Muscle of arm (tissue), 12 donors: Measurements from ENCODE around the gene FRMD5. TPM values are rescaled to one million over a fixed set of nuclear protein-coding genes. Genes with fewer than 3 reads are reported as not detected.
"Not testable (repeated sequence)": the region's sequence is repeated elsewhere in the genome, so short reads cannot be mapped to it uniquely, and the experiment has no call there.

Experiments
- DNase-seq: peaks from one replicate; pipeline ENCODE4 v3.0.0-alpha.2; 2013
- polyA plus RNA-seq, 12 donors: library from polyadenylated mRNA; unstranded; fragments of 120-200 nt; gene quantifications; one replicate each; pipeline ENCODE4 v1.2.1, GENCODE V29; 2013; ENCODE audit not compliant: insufficient read length in 12 of 12

Gene FRMD5
- polyA plus RNA-seq, 12 donors, result 0.22 to 2.0 (median 0.57) TPM; not detected in 1

DNA sequence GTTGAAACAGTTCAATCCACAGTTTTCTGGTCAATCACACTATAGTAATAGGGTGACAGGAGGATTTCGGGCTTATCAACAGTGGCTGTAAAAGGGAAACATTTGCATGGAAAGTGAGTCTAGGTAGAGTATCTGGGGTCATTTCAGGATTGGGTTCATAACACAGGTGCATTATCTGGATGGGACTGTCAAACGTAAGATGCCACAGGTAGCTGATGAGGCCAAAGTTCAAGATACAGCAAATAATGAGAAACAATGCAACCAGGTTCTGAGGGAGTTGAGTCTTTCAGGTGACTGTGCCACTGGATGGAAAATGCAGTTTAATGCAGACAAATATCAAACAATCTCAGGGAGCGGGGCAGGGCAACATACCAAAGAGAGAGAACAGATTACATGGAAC lies 306.0 kb downstream of the FRMD5 start:
- DNase-seq, result no peak

DNA sequence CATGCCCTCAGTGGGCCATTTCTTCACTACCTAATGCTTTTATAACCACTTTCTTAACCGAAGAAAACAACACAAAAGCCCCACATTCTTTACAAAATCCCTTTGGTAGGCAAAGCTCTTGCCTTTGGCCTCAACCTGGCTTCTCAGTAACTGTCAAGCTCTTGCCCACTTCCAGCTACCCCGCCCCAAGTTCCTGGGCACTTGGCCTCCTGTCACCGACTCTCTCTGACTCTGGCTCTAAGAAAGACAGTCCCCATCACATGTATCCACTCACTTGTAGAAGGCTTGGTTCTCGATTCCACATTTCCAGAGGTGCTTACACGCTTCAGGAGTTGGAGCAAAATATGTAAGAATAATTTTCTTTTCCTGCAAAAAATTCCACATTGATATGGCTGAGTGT lies 307.2 kb downstream of the FRMD5 start:
- no peak for DNase-seq

DNA sequence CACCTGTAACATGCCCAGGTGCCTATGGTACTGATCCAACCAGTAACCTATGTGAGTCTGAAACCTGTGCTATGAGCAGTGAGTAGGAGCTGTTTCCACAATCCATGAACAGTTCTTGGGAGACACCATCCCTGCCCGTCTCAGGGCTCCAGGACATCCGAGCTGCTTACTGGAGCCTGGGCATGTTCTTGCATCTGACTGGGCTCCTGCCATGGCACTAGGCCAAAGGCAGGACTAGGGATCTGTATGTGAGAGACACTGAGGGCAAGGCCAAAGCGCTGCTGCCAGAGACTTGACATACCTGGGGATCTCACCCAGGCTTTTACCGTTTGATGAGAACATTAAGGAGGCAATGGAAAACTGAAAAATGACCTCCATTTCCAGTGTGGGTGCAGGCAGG lies 308.5 kb downstream of the FRMD5 start:
- DNase-seq, result no peak

DNA sequence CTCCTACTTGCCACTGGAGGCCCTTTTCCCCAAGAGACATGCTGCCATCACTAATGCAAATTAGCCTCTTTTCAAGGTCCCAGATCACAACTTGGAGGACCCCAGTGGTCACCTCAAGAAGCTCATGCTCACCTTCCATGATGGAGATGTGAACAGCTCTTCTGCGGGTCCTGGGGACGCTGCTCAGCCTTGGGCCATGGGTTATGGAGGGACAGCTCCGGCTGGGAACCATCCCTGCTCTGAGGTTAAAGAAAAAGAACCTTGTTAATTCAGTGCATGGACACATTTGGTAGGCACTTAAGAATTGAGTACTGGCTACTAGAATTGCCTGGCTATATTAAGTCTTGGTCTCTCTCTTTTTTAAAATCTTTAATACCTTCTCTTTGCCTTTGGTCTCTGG lies 311.5 kb downstream of the FRMD5 start:
- DNase-seq, result no peak

DNA sequence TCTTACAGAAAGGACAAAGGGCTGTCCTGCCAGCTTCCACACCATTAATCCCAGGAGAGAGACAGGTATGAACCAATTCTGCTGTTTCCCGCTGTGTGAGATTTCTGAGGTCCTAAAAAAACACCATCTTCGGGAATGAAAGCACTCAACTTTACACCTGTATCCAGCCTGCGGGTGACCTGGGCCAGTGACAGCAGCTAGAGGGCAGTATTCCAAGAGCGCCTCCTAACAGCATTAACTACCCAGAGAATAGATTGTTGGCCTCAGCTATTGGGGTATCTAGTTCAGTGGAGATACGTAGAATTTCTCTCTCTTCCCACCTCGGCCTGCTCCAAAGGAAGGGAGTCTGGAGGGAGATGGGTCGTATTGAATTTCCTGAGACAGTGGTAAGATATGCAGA lies 313.1 kb downstream of the FRMD5 start:
- DNase-seq, result no peak

DNA sequence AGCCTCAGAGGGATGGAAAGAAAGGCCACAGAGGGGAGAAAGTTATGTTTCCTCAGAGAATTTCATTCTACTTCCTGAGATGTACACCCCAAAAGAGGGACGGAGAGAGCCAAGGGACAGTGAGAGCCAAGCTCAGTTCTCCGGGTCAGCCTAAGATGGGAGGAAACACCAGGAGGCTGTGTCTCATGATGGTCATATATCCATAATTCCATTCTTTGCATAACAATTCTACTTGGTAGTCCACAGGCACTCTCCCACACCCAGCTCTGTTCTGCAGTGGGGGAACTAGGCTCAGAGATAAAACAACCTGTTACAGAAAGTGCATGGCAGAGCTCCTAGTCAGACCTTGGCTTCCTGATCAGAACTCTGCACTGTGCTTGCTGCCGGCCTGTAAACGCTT lies 313.8 kb downstream of the FRMD5 start:
- no peak for DNase-seq

DNA sequence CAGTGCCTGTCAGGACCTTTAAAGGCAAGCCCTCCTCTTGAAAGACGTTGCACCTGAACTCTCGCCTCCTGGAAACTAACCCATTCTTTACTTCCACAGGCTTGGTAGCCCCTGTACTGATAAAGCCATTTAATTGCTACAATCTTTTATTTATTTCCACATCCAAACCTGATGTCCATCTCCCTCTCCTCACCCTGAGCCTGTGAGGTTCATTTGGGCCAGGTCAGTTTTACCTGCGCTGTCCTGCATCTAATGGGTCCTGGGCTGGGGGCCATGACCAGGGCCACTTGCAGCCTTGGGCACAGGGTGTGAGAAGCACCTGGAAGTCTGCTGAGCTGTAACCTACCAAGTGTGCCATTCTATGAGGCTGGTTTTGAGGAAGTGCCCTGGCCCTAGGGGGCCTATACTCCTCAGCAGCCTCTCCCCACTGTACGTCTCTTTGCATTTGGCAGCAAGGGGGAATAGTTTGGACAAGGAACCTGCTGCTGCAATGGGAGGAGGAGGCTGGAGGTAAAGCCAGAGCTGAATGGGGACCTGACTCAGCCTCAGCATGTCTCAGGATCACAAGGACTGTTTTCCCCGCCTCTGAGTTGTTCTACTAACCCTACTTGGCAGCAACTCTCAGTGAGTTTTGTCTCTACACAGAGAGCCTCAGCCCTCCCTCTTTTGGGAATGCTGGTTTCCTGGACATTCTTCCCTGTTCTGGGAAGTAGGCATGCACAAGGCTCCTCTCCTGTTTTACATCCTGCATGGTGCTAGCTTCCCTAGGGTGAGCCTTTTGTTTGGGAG lies 314.5 kb downstream of the FRMD5 start:
- DNase-seq, result no peak

DNA sequence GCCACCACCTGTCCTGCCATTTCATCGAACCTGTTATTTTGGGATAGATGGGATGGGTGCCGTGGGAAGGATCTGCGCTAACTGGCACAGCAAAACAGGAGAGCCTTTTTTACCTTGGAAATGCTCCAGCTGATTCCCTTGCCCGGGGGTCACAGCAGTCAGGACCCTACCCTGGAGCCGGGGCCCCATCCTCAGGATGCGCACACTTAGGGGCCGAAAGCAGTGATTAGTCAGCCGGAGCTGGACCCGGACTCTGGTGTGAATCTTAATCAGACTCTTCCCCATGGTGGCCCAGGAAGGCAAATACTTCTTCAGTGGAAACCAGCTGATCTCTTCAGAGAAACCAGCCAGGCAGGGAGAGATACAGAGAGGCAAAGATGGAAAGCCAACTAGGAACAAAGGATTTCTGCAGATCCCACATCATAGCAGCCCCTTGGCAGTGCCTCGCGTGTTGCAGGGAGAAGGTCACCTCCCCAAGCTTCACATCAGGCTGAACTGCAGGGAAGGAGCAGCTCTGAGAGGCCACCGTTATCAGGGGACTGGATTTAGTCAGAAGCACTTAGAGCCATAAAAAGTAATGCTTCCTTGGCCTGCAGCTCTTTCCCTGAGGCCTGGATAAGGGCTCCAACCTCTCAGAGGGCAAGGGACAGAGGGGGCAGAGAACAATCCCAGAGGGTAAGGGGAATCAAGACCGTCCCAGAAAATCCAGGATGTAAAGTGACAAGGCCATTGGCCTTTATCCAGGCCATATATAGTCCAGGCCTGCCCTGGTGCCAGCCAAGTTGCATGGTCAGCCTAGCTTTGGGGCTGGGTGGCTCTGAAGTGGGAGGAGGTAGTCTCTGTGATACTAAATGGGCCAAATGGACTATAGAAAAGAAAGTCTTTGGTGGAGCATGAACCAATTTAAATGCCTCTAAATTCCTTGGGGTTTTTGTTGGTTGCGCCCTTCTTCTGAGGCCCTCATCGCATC lies 315.4 kb downstream of the FRMD5 start:
- DNase-seq, result no peak

DNA sequence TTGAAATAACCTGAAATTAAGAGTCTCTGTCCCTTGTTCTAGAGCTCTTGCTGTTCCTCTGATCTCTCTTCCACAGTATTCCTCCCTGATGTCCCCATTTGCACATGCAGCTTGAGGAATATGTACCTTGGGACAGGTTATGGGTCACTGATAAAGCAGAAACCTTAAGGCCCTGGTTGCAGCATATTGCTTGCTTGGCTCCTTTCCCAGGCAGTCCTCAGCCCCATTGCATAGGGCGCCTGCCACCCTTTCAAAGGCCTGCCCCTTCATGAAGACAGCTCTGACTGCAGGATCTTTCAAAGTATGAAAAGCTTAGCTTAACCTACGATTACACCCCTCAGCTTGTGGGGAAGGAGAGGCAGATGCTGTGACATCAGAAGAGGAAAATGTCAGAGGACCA lies 316.6 kb downstream of the FRMD5 start:
- DNase-seq, result no peak

DNA sequence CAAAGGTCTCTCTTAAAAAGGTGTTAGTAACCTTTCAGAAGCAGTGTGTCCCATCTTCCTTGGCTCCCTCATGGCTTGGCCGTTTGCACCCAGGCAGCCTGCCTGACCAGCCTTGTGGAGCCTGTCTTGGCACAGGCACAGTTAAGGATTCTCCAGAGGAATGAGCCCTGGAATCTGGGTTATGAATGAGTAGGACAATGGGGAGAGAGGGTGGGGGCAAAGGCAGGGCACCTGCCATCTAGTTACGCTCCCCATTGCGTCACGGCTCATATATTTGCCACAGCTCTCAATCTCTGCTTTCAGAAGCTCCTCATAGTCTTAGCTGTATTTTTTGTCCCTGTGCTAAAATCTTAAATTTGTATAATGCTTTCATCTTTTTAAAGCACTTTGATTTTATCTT lies 317.7 kb downstream of the FRMD5 start:
- no peak for DNase-seq

DNA sequence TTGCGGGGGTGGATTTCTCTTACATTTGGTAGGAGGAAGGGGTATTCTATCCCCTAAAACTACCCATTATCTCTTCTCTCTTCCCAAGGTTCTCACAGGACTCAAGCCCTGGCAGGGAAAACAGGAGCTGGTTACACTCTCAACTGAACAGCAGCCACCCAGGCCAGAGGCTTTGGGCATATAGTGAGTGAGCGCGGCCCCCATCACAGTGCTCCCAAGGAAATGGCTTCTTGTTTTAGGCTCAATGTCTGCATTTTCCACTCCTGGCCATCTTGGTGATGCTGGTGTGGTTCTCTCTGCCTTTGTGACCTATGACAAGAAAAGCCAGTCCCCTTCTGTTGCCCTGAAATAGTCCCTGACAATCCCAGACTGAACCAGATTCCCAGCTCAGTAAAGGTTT lies 318.2 kb downstream of the FRMD5 start:
- no peak for DNase-seq

DNA sequence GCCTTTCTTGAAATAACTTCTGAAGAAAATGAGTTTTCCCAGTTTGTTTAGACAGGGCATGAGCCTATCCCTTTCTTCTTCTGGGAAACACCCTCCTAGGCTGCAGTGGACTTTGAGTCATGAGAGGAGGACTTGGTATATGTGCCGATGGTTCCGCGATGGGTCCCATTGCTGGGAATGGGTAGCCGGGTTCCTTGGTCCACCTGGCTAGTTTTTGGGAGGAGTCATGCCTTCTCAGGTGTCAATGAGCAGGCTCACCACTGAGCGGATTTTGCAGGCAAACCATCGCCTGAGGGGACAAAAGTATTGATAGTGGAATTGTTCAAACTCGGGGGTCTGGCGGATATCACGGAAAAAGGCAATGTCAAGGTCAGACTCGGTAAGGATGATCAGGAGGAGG lies 321.4 kb downstream of the FRMD5 start:
- DNase-seq, result no peak

DNA sequence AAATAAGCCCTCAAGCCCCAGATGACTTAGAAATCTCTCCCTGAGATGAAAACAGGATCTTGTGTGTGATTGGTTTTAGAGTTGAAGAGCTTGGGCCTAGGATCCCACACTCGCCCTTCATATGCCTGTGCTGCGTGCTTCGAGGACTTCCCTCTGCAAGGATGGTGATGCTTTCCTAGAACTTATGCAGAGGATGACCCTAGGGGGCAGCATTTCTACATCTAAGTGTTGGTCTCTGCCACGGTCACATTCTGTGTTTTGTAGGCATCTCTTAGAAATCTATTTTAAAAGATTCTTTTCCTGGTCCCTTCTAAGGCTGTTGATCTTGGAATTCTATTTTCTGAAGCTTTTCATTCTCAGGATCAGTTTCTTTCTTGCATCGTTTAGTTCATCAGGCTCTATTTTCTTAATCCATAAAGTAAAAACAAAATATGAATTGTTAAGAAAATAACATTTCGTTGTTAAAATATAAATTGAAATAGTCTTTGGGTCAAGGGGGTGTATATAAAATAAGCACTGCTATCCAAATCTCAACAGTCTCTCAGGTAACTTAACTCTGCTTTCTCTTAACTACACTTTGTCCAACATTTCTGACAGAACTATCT lies 322.6 kb downstream of the FRMD5 start:
- peak; percentile 63 for DNase-seq

DNA sequence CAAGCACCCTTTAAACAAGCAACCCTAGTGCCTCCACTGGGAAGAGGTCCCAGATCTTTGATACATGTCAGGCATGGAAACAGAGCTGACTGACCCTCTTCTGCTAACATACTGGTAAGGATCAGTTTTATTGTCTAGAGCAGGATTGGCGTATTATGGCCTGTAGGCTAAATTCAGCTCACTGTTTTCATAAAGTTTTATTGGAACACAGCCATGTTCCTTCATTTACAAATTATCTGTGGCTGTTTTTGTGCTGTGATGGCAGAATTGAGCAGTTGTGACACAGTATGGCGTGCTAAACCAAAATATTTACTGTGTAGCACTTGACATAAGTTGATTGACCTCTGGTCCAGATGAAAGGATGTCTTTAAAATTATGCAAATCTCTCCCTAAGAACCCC lies 323.2 kb downstream of the FRMD5 start:
- no peak for DNase-seq

DNA sequence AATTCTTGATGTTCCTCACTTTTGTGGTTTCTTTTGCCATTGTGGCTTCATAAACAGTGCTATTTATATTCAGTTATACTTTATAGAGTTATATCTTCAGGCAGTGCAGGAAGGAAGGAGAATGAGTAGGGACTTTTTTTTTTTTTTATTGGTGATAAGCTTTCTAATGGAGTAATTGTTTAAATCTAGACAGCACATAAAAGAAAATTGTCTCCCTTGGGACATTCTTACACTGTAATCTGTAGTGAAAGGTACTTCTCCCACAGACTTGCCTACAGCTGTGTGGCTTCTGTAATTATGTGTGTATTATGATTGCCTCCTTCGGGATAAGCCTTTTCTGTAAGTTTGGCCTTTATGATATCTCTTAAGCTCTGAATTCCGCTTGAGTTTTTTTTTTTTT lies 326.7 kb downstream of the FRMD5 start:
- no peak for DNase-seq

DNA sequence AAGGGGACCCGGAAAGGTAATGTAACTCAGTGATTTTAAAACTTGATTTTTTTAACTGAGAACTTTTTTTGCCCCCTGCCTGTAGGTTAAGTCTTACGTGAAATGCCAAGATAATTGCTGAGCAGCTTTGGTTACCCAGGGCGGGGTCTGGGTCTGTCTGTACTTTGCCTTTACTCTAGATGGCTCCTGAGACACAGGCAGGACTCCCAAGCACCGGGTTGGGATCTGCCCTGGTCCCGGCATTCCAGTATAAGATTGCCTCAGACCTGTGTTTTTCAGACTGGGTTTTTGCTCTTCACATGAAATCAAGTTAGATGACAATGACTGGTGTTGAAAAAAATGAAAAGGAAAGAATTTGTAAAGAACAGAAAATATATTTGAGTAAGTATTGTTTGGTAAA lies 328.0 kb downstream of the FRMD5 start:
- DNase-seq, result no peak

DNA sequence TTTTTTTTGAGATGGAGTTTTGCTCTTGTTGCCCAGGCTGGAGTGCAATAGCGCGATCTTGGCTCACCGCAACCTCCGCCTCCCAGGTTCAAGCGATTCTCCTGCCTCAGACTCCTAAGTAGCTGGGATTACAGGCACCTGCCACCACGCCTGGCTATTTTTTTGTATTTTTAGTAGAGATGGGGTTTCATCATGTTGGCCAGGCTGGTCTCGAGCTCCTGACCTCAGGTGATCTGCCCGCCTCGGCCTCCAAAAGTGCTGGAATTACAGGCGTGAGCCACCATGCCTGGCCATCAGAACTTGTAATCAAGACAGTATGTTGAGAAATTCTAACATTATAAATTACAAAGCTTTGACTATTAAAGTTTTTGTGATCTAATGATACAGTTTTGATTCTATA lies 328.4 kb downstream of the FRMD5 start:
- DNase-seq, result not testable (repeated sequence)

DNA sequence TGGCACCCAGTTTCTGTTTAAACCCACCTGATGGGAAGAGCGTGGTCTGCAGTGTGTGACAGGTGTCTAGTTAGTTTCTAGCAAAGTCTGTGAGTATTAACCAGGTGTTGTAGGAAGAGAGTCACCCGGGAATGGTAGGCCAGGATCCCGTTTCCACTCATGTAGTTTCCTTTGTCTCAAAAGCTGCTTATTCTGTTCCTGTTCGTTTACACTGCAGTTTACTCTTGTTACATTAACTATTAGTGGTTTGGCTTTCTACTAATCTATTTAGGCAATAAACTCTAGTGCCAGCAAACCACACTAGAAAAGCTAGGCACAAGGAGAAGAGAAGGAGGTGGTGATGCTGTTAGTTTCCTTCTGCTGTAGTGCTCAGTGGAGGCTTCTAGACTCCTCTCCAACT lies 335.5 kb downstream of the FRMD5 start:
- no peak for DNase-seq

DNA sequence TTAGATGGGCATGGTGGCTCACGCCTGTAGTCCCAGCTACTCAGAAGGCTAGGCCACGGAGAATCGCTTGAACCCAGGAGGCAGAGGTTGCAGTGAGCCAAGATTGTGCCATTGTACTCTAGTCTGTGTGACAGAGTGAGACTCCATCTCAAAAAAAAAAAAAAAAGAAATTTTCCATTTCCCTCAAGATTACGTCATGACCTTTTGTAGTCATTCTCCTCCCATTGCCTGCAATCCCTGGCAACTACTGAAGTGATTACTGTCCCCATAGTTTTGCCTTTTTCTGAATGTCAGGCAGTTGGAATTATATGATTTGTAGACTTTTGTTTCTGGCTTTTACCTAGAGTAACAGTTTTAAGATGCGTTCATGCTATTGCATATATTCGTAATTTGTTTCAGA lies 340.3 kb downstream of the FRMD5 start:
- no peak for DNase-seq

DNA sequence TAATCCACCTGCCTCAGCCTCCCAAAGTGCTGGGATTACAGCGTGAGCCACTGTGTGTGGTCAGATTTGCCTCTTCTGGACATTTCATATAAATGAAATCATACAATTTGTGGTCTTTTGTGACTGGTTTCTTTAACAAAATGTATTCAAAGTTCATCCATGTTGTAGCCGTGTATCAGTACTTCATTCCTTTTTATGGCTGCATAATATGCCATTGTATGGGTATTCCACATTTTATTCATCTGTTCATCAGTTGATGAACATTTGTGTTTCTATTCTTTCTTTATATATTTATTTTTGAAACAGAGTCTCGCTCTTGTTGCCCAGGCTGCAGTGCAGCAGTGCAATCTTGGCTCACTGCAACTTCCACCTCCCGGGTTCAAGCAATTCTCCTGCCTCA lies 342.5 kb downstream of the FRMD5 start:
- no peak for DNase-seq

DNA sequence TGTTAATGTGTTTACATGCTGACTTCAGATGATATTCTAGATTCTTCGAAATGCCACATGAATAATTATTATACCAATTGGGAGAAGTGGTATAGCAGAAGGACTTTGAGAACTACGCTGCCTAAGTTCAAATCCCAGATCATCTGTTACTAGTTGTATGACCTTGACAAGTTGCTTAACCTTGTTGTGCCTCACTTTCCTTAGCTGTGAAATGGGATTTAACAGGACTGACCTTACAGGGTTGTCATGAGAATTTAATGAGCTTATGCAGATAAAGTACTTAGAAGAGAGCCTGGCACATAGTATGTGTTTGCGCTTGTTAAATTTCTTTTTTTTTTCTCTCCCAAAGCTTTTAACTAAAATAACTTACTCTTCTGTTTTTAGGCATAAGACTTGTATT lies 343.8 kb downstream of the FRMD5 start:
- no peak for DNase-seq

DNA sequence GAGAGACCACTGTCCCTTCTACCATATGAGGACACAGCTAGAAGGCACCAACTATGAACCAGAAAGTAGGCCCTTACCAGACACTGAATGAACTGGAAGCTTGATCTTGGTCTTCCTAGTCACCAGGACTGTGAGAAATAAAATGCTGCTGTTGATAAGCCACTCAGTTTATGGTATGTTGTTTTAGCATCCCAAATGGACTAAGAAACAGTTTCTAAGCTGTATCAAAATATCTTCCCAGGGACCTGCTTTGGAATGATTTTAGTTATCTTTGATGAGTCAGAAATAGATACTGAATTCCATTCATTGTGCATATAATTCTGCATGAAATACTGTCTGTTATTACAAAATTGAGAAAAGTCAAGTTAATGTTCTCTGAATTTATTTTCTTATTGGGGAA lies 349.6 kb downstream of the FRMD5 start:
- DNase-seq, result no peak

DNA sequence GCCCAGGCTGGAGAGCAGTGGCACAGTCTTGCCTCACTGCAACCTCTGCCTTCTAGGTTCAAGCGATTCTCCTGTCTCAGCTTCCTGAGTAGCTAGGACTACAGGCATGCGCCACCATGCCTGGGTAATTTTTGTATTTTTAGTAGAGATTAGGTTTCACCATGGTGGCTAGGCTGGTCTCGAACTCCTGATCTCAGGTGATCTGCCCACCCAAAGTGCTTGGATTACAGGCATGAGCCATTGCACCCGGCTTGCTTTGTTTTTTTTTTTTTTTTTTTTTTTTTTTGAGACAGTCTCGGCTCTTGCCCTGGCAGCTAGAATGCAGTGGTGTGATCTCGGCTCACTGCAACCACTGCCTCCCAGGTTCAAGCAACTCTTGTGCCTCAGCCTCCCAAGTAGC lies 362.6 kb downstream of the FRMD5 start:
- DNase-seq, result not testable (repeated sequence)
